ENCODE data around the gene REX1BD. TPM values are rescaled to one million over a fixed set of nuclear protein-coding genes. Genes with fewer than 3 reads are reported as not detected.
"Not testable (repeated sequence)": the region's sequence is repeated elsewhere in the genome, so short reads cannot be mapped to it uniquely, and the experiment has no call there.

The REX1BD gene
- 83.7 and 85.9 TPM in 2 replicates for total RNA-seq

GRCh38 chr19:18588611-18589379 is at the start of gene REX1BD:
REX1BD (plus strand) TSS chr19:18588798; CDS start chr19:18588802, 4 bp downstream.
- peak within 1 kb of the TSS; percentile 87 for H3K4me3 Mint-ChIP-seq
- no peaks in the 10 kb centered on the region for H3K9me3 Mint-ChIP-seq
- TF ChIP-seq, protein P1, sequence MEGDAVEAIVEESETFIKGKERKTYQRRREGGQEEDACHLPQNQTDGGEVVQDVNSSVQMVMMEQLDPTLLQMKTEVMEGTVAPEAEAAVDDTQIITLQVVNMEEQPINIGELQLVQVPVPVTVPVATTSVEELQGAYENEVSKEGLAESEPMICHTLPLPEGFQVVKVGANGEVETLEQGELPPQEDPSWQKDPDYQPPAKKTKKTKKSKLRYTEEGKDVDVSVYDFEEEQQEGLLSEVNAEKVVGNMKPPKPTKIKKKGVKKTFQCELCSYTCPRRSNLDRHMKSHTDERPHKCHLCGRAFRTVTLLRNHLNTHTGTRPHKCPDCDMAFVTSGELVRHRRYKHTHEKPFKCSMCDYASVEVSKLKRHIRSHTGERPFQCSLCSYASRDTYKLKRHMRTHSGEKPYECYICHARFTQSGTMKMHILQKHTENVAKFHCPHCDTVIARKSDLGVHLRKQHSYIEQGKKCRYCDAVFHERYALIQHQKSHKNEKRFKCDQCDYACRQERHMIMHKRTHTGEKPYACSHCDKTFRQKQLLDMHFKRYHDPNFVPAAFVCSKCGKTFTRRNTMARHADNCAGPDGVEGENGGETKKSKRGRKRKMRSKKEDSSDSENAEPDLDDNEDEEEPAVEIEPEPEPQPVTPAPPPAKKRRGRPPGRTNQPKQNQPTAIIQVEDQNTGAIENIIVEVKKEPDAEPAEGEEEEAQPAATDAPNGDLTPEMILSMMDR (IDR thresholded peaks at IDR 0.05): peak; percentile 61
- peaks cover 41% of the 10 kb centered on the region for H3K4me1 Mint-ChIP-seq
- DNase-seq: peak; percentile 79
- intact Hi-C loops (cut with micrococcal nuclease): loop anchor here (1.0 to 5.0 kb wide), 10 partner anchors 17 to 384 kb away; partner anchors contain the start of genes COPE, DDX49, FKBP8 and KXD1
- peak within 1 kb of the TSS; percentile 83 for H3K27ac Mint-ChIP-seq
- peak; percentile 79 for ATAC-seq (ENCODE audit: low read depth)
- CTCF ChIA-PET: interaction anchor here (0.9 to 3.1 kb wide), 12 partner anchors 12 to 278 kb away, joined by 3 to 18 read pairs (median 4); partner anchors contain the start of genes ELL, UBA52 and UPF1
- peaks cover 10% of the 10 kb centered on the region for H3K36me3 Mint-ChIP-seq (ENCODE audit: low read depth)
- H3K27me3 Mint-ChIP-seq: peaks cover 2% of the 10 kb centered on the region
- POLR2A ChIA-PET: interaction anchor here (0.6 to 3.4 kb wide), 16 partner anchors 10 to 1178 kb away, joined by 3 to 55 read pairs (median 8); partner anchors contain the start of genes COPE, DDX49, ELL and FKBP8

DNA sequence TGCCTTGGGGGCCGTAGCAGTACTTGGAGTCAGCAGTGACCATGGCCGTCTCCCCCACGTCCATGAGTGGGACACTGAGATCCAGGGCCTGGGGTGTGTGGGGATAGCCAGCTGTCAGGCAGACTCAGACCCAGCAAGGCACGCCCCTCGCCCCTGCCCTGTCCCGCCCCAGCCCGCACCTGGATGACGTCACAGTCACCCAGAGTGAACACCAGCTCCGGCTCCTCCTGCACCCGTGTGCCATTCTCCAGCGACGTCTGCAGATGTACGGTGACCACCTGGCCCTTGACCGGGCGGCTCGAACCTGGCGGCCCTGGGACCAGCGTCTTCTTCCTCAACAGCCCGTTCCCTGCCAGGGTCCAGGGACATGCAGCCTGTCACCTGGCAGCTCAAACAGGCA is 49.2 kb upstream of the REX1BD start:
- POLR2A ChIA-PET: no interaction called here
- peaks cover 39% of the 10 kb centered on the region for H3K36me3 Mint-ChIP-seq (ENCODE audit: low read depth)
- no peak overlapping the region for H3K4me3 Mint-ChIP-seq
- ATAC-seq (ENCODE audit: low read depth) (no peak), DNase-seq (no peak)
- intact Hi-C loops (cut with micrococcal nuclease): no loop called here
- no peak overlapping the region for H3K27ac Mint-ChIP-seq
- TF ChIP-seq, protein P1 (IDR thresholded peaks at IDR 0.05): no peak
- peaks cover 21% of the 10 kb centered on the region for H3K4me1 Mint-ChIP-seq
- H3K9me3 Mint-ChIP-seq: no peaks in the 10 kb centered on the region
- no peaks in the 10 kb centered on the region for H3K27me3 Mint-ChIP-seq
- CTCF ChIA-PET: no interaction called here

DNA sequence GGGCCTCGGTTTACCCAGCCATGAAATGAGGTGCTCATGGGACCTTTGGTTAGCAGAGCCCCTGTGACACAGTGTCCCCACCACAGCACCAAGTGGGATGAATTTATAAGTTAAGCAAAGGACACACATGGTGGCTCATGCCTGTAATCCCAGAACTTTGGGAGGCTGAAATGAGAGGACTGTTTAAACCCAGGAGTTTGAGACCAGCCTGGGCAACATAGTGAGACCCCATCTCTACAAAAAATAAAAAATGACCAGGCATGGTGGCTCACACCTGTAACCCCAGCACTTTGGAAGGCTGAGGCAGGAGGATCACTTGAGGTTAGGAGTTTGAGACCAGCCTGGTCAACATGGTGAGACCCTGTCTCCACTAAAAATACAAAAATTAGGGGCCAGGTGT is 48.4 kb upstream of the REX1BD start:
- POLR2A ChIA-PET; H3K9me3 Mint-ChIP-seq; H3K4me3 Mint-ChIP-seq; H3K27ac Mint-ChIP-seq; CTCF ChIA-PET; H3K27me3 Mint-ChIP-seq; ATAC-seq (ENCODE audit: low read depth); DNase-seq: not testable (repeated sequence)
- Mint-ChIP-seq H3K4me1 (peaks cover 23% of the 10 kb centered on the region), H3K36me3 (ENCODE audit: low read depth) (peaks cover 36% of the 10 kb centered on the region)
- intact Hi-C loops (cut with micrococcal nuclease): loop anchor here (5.0 kb wide), 1 partner anchor 47 kb away; the partner anchor contains the start of gene REX1BD

GRCh38 chr19:18541258-18541991 is 47.2 kb upstream of the REX1BD start:
- TF ChIP-seq, protein P1 (IDR thresholded peaks at IDR 0.05): no peak
- H3K4me3 Mint-ChIP-seq: no peak overlapping the region
- intact Hi-C loops (cut with micrococcal nuclease): loop anchor here (5.0 kb wide), 1 partner anchor 46 kb away; the partner anchor contains the start of gene REX1BD
- H3K9me3 Mint-ChIP-seq: no peaks in the 10 kb centered on the region
- H3K4me1 Mint-ChIP-seq: peaks cover 23% of the 10 kb centered on the region
- DNase-seq (no peak), ATAC-seq (ENCODE audit: low read depth) (no peak)
- H3K27ac Mint-ChIP-seq: no peak overlapping the region
- H3K27me3 Mint-ChIP-seq: no peaks in the 10 kb centered on the region
- CTCF ChIA-PET: no interaction called here
- POLR2A ChIA-PET: interaction anchor here (1.5 kb wide), 1 partner anchor 30 kb away, joined by 15 read pairs; the partner anchor contains the start of gene UBA52
- peaks cover 28% of the 10 kb centered on the region for H3K36me3 Mint-ChIP-seq (ENCODE audit: low read depth)

DNA sequence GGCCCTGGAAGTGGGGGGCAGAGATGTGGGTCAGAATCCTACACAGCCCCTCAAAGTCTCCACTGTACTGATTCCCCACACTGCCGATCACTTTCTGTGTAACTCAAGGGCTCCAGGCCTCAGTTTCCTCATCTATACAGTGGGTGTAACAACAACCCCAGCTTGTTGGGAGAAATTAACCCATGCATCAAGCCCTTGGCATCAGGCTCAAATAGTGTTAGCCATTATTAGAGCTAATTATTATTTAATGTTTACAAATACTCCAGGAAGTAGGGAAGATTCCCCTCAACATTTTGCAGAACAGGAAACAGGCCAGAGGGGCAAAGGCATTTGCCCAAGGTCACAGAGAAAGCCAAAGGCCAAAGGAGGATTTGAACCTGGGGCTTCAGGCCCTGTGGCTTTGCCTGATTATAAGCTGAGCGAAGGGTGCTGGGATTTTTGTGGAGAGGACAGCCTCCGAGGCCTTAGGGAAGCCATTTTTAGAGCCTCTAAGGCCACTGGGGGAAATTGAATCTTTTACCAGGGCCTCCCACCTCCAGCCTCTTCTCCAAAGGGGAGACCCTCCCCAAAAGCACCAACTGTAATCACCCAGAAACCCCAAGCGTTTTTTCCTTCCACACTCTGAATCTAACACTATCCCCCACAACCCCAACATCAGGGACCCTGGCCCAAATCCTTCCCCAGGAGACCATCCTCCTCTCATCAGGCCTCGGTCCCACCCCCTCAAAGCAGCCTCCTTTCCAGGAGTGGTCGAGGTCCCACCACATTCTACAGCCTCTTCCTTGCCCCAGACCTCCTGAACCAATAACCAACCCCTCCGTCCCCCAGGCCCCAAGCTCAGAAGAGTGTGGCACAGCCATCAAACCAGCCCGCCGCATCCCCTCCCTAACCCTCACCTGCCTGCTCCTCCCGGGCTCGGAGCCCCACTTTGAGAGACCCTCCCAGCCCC is 46.3 kb upstream of the REX1BD start:
- POLR2A ChIA-PET: interaction anchor here (0.6 to 3.6 kb wide), 7 partner anchors 15 to 424 kb away, joined by 3 to 47 read pairs (median 4); partner anchors contain the start of genes COPE, DDX49, ELL and KXD1
- Mint-ChIP-seq H3K36me3 (ENCODE audit: low read depth) (peaks cover 23% of the 10 kb centered on the region), H3K27me3 (no peaks in the 10 kb centered on the region), H3K9me3 (no peaks in the 10 kb centered on the region), H3K4me3 (peak overlapping the region; percentile 89), H3K27ac (peak overlapping the region; percentile 83), H3K4me1 (peaks cover 23% of the 10 kb centered on the region)
- TF ChIP-seq, protein P1 (IDR thresholded peaks at IDR 0.05): no peak
- no peak for DNase-seq
- CTCF ChIA-PET: no interaction called here
- intact Hi-C loops (cut with micrococcal nuclease): loop anchor here (5.0 kb wide), 1 partner anchor 45 kb away; the partner anchor contains the start of gene REX1BD
- no peak for ATAC-seq (ENCODE audit: low read depth)
